Keratinocyte (primary cell): ENCODE results near the gene DYNC1I2. TPM values are rescaled to one million over a fixed set of nuclear protein-coding genes. Genes with fewer than 3 reads are reported as not detected.

Source experiments
- DNase-seq: peaks from one replicate; pipeline ENCODE4 v3.0.0-alpha.2; 2011; ENCODE audit warnings: low read depth, missing footprints, low spot score
- FAIRE-seq: peaks from 2 replicates; lab custom pipeline; 2011; peaks lifted over from hg19 to GRCh38; lab: Jason Lieb, UNC
- H2AFZ ChIP-seq: 2 replicates; pipeline ENCODE4 v1.6.0; 2012; ENCODE audit warnings: low read length, control low read depth, inconsistent platforms; ENCODE audit not compliant: control insufficient read depth
- H3K27ac ChIP-seq: 2 replicates; pipeline ENCODE4 v1.5.1; 2011; ENCODE audit warnings: low read length; ENCODE audit not compliant: control insufficient read depth, insufficient read depth
- H3K27me3 ChIP-seq: 3 replicates; pipeline ENCODE4 v1.6.0; 2011; ENCODE audit warnings: low read length; ENCODE audit not compliant: control insufficient read depth, insufficient read depth; ENCODE audit errors: extremely low read depth
- H3K36me3 ChIP-seq, 2 experiments: 2 replicates in 1 of 2; 3 replicates in 1 of 2; pipeline ENCODE4 v1.5.1; 2011; ENCODE audit warnings: low read length in 2 of 2, mild to moderate bottlenecking in 1 of 2; ENCODE audit not compliant: control insufficient read depth in 2 of 2, insufficient read depth in 2 of 2; ENCODE audit errors: extremely low read depth in 1 of 2
- H3K4me1 ChIP-seq: 3 replicates; pipeline ENCODE4 v1.5.1; 2011; ENCODE audit warnings: low read length; ENCODE audit not compliant: control insufficient read depth, insufficient read depth; ENCODE audit errors: extremely low read depth
- H3K4me2 ChIP-seq: 3 replicates; pipeline ENCODE4 v1.6.0; 2011; ENCODE audit warnings: low read depth, low read length; ENCODE audit not compliant: control insufficient read depth, insufficient read depth; ENCODE audit errors: extremely low read depth
- H3K4me3 ChIP-seq, 3 experiments: fragments of 200-600 bp in 1 of 3; sonication (generic) in 1 of 3; 2 replicates in 2 of 3; 3 replicates in 1 of 3; pipeline ENCODE4 v1.5.1; 2011 to 2016; ENCODE audit warnings: low read length in 3 of 3, mild to moderate bottlenecking in 3 of 3, control low read depth in 2 of 3, inconsistent platforms in 1 of 3, low read depth in 1 of 3, mixed read lengths in 1 of 3, mixed run types in 1 of 3, moderate library complexity in 1 of 3; ENCODE audit not compliant: control insufficient read depth in 2 of 3, insufficient read depth in 2 of 3; ENCODE audit errors: extremely low read depth in 1 of 3
- H3K79me2 ChIP-seq: 2 replicates; pipeline ENCODE4 v1.6.0; 2012; ENCODE audit warnings: low read length; ENCODE audit not compliant: control insufficient read depth, insufficient read depth
- H3K9ac ChIP-seq: 3 replicates; pipeline ENCODE4 v1.6.0; 2011; ENCODE audit warnings: low read length; ENCODE audit not compliant: control insufficient read depth, insufficient read depth; ENCODE audit errors: extremely low read depth
- H3K9me1 ChIP-seq: 3 replicates; pipeline ENCODE4 v1.6.0; 2011; ENCODE audit warnings: low read length; ENCODE audit not compliant: control insufficient read depth, insufficient read depth; ENCODE audit errors: extremely low read depth
- H3K9me3 ChIP-seq: 2 replicates; pipeline ENCODE4 v1.5.1; 2012; ENCODE audit warnings: low read depth, low read length; ENCODE audit not compliant: control insufficient read depth
- H4K20me1 ChIP-seq: 3 replicates; pipeline ENCODE4 v1.6.0; 2011; ENCODE audit warnings: low read length; ENCODE audit not compliant: control insufficient read depth, insufficient read depth; ENCODE audit errors: extremely low read depth
- EZH2 ChIP-seq: IDR thresholded peaks from one replicate; pipeline ENCODE4 v1.6.1; 2012; ENCODE audit warnings: inconsistent platforms, mild to moderate bottlenecking, low read length, moderate library complexity
- dilution Hi-C: fragments of 300-500 bp; cut with MboI; formaldehyde crosslinking; loops from one replicate; pipeline ENCODE4 v1.7.0; 2020; ENCODE audit warnings: low sequenced_read_pairs; ENCODE audit not compliant: extremely low pct_ligation_motif_present
- polyA plus RNA-seq, 5 experiments: library from polyadenylated mRNA; depleted of rRNA in 3 of 5; stranded (reverse) in 3 of 5; stranded (forward) in 1 of 5; unstranded in 1 of 5; fragments of >200 nt; gene quantifications; 1 replicate in 1 of 5; 2 replicates in 3 of 5; 3 replicates in 1 of 5; pipeline versions ENCODE4 v1.2.1 to v1.2.3, GENCODE V29; 2011 to 2012; ENCODE audit warnings: missing spikeins in 2 of 5, low read depth in 1 of 5, low replicate concordance in 1 of 5
- TF ChIP-seq, protein P1 (sequence below), 3 experiments: IDR thresholded peaks in 1 of 3; conservative IDR thresholded peaks in 1 of 3; optimal IDR thresholded peaks in 1 of 3; 2 replicates in 2 of 3; 3 replicates in 1 of 3; pipeline versions ENCODE3 to v1.5.1; 2011; ENCODE audit warnings: low read length in 3 of 3, mild to moderate bottlenecking in 3 of 3, moderate library complexity in 2 of 3, control low read depth in 1 of 3, inconsistent platforms in 1 of 3; ENCODE audit not compliant: insufficient read depth in 2 of 3; ENCODE audit errors: extremely low read depth in 1 of 3

The DYNC1I2 gene
- polyA plus RNA-seq, 1 donor (not counting 4 experiments of a cell fraction or from before 2014, with no cell fraction given), result 237 TPM

DNA sequence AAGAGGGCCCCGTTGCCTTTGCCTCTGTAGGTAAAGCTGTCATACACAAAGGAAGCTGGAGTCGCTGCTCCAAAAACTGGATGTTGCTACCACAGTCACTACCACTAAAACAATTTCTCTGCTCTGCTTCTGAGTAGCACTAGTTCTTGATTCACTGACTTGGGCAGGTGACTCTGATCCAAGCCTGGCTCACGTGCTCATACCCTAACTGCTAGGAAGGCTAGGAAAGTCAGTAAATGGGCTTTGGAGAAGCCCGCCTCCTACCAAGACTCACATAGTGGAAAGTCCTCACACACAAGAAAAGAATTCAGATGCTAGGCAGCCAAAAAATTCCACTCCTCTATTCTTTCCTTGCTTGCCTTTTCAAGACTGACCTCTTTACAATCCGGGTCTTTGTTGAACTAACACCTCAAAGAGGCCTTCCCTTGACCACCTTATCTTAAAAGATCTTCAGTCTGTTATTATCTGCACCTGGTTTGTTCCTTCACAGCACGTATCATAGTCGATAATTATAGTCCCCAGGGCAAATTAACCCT is 11.4 kb upstream of the DYNC1I2 start:
- H3K4me3 ChIP-seq, result no peak overlapping the region
- H3K4me2 ChIP-seq, result no peak overlapping the region
- peaks cover 6% of the 10 kb centered on the region for H3K4me1 ChIP-seq
- H3K27ac ChIP-seq, result no peak overlapping the region
- dilution Hi-C loops, result no loop called here
- H3K36me3 ChIP-seq, result no peaks in the 10 kb centered on the region
- H2AFZ ChIP-seq, result peak overlapping the region; percentile 12
- FAIRE-seq (no peak), DNase-seq (no peak)
- no peaks in the 10 kb centered on the region for H3K9me3 ChIP-seq
- TF ChIP-seq, protein P1, sequence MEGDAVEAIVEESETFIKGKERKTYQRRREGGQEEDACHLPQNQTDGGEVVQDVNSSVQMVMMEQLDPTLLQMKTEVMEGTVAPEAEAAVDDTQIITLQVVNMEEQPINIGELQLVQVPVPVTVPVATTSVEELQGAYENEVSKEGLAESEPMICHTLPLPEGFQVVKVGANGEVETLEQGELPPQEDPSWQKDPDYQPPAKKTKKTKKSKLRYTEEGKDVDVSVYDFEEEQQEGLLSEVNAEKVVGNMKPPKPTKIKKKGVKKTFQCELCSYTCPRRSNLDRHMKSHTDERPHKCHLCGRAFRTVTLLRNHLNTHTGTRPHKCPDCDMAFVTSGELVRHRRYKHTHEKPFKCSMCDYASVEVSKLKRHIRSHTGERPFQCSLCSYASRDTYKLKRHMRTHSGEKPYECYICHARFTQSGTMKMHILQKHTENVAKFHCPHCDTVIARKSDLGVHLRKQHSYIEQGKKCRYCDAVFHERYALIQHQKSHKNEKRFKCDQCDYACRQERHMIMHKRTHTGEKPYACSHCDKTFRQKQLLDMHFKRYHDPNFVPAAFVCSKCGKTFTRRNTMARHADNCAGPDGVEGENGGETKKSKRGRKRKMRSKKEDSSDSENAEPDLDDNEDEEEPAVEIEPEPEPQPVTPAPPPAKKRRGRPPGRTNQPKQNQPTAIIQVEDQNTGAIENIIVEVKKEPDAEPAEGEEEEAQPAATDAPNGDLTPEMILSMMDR (optimal IDR thresholded peaks at IDR 0.05 in 1 of 3, IDR thresholded peaks at IDR 0.05 in 1 of 3, conservative IDR thresholded peaks at IDR 0.05 in 1 of 3; ENCODE audit: extremely low read depth in 1 of 3, insufficient read depth in 2 of 3, low read length in 3 of 3), result no peak
- TF ChIP-seq EZH2, result no peak
- no peaks in the 10 kb centered on the region for H4K20me1 ChIP-seq
- H3K9ac ChIP-seq, result no peak overlapping the region
- no peaks in the 10 kb centered on the region for H3K27me3 ChIP-seq
- no peaks in the 10 kb centered on the region for H3K79me2 ChIP-seq
- no peaks in the 10 kb centered on the region for H3K9me1 ChIP-seq

DNA sequence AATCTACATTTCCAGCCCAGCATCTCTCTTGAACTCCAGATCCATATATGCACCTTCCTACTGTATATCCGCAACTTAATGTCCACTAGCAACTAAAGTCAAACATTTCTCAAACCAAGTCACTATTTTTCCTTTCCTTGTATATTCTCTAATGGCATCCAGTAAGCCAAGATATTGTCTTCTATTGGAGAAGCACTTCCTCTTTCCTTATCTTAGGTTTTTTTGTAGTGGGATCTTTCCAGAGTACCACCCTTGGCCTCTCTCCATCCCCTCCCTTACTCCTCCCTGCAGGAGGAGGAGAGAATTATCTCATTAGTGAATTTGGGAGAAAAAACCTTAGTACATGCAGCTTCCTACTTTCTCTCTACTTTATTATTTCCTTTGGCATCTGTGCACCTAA is 8.7 kb upstream of the DYNC1I2 start:
- no peak for TF ChIP-seq EZH2
- TF ChIP-seq, protein P1 (optimal IDR thresholded peaks at IDR 0.05 in 1 of 3, IDR thresholded peaks at IDR 0.05 in 1 of 3, conservative IDR thresholded peaks at IDR 0.05 in 1 of 3; ENCODE audit: extremely low read depth in 1 of 3, insufficient read depth in 2 of 3, low read length in 3 of 3), result no peak
- Histone ChIP-seq H3K4me3 (no peak overlapping the region), H3K27me3 (no peaks in the 10 kb centered on the region), H3K4me2 (no peak overlapping the region), H3K4me1 (peaks cover 6% of the 10 kb centered on the region), H4K20me1 (no peaks in the 10 kb centered on the region), H3K36me3 (no peaks in the 10 kb centered on the region), H3K9me1 (no peaks in the 10 kb centered on the region), H3K79me2 (no peaks in the 10 kb centered on the region), H3K9ac (no peak overlapping the region), H2AFZ (no peak overlapping the region), H3K9me3 (no peaks in the 10 kb centered on the region), H3K27ac (no peak overlapping the region)
- dilution Hi-C loops, result no loop called here
- FAIRE-seq, result no peak
- DNase-seq, result no peak
